Stimulated activated CD4-positive, alpha-beta T cell treated with anti-CD3 and anti-CD28 coated beads, Interleukin-4, amount 100 ng/mL, for 24 hours (primary cell): ENCODE results near the gene DACH1.

ENCODE experiments used
- DNase-seq: peaks from one replicate; pipeline ENCODE4 v3.0.0-alpha.2; 2020

The DACH1 gene

DNA sequence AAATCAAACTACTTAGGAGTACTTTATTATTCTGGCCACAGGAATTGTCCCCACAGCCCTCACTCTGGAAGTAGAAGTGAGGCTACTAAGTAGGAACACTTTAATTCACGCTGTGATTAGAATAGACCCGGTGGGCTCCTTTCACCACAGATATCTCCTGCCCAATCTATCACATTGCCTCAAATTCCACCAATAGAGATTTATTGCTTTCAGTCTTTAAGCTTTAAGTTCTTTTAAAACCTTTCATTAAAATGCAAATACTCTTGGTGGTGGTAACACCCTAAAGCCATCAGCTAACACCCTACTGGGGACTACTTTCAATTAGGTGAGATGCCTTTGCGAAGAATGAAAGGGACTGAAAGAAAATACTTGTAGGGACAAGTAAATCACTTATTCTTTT, 181.9 kb downstream of the DACH1 start:
- DNase-seq: no peak

DNA sequence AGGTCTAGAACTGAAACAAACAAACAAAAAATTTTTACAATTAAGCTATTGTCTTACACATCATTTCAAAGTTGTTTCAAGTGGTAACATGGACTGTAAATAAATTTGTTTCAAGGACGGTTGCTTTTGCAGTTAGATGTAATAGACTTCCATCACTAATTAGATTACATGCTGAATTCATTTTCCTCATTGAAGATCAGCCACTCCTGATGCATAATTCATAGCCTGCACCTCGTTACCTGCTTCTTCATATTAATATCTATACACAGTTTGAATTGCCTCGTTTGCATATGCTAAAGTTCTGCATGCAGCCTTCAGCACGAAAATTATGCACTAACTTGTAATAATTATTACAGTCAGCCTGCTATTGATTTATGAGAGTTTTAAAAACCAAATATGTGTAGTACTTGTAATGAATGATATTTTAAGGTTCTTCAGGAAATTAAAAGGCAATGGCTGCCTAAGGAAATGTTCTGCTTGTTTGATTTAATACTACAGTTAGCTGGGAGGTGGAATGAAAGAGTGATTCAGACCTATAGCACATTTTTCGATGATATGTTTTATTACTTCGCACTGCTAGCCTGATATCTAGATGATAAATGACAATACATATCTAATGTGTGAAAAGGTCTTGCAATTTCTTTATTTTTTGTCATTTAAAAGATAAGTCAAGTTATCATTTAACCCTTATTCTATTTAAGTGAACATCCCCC, 184.9 kb downstream of the DACH1 start:
- no peak for DNase-seq

DNA sequence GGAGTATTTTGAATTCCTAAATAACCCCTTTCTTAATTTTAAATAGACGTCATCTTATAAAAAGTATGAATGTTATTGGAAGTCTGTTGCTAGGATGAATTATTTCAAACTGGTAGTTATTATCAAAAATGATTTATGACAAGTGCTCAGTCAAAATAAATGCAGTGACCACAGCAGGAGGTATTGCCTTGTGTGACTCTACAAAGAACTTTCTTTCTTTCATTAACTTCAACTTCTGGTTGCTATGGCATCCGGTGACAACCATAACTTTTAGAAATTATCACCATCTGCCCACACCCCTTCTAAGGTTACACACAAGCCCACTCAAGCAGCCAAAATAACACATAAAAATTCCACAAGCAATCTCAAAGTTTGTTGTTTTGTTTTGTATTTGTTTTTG, 189.9 kb downstream of the DACH1 start:
- DNase-seq: no peak

DNA sequence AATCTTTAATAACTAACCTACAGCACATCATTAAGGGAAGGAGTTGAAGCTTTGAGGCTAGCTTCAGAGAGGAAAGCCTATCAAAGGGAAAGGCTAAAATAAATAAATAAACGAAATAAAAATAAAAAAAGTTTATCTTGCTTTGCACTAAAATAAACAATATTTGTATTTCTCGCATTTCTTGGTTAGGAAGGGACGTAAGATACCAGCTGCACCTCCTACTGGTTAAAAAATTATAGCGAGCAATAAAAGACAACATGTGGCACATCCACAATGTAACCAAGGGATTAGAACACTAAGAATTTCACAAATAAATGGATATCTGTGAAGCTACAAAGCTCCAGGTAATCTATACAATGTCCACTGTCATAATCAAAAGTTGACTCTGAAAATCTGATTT, 194.5 kb downstream of the DACH1 start:
- no peak for DNase-seq

DNA sequence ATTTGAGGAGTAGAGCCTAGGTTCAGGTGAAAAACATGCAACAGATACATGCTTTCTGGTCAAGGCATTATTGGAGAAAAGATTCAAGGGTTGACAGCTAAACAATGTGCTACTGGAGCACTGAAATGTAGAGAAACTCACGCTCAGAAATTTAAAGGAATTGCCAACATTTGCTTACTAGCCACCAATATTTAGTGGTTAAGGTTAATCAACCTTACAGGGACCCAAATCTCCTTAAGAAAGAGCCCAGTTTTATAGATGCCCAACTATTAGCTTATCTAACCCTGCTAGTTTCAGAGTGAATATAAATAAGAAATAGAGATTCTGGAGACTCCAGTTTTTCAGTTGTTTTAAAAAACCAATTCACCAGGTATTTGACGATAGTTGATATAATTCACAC, 203.6 kb downstream of the DACH1 start:
- DNase-seq: no peak

DNA sequence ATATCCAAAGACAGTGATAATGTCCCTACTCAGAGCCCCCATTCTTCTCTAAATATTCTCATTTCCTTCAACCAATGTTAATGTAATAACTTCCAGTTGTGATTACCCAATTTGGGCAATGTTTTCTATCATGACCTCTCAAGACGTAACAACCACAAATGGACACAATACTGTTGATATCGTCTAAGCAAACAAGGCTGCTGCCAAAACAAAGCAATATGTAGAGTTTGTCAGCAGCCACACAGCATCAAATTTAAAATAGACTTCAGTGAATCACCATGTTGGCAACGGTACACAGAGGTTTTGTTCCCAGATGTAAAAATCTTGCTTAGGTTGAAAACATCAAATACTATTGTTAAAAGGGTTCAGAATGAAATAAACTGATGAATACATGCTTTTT, 205.1 kb downstream of the DACH1 start:
- no peak for DNase-seq

DNA sequence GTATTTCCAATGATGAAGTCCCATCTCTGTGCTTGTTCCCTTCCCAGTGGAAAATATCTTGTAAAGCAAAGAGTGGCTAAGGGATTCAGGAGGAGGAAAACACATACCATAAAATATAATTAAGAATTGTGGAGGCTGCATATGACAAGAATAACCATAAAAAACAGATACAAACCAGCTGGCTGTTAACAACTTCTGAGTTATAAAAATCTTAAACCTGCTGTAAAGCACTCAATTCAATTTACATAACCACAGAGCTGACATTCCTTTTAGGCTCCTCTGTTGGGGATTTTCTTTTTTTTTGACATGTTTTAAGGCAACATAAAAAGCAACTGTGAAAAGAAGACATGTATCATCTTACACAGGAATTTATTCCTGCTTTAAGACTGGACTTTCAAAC, 207.6 kb downstream of the DACH1 start:
- no peak for DNase-seq

DNA sequence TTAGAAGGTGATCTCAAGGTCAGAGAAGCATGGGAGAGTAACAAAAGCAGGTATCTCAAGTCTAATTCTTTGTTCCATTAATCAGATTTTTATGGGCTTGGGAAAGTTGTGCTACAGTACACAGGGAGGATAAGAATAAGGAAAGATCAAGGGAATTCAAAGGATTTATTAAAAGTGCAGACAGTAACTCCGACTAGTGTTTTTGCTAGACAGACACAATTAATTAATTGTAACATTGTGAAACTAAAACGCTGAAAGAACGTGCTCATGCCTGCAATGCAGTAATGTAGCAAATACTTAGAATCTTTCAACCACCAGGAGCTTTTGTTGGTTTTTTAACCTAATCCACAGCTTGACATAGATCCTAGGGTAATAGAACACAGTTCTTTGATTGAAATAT, 221.5 kb downstream of the DACH1 start:
- DNase-seq: no peak

DNA sequence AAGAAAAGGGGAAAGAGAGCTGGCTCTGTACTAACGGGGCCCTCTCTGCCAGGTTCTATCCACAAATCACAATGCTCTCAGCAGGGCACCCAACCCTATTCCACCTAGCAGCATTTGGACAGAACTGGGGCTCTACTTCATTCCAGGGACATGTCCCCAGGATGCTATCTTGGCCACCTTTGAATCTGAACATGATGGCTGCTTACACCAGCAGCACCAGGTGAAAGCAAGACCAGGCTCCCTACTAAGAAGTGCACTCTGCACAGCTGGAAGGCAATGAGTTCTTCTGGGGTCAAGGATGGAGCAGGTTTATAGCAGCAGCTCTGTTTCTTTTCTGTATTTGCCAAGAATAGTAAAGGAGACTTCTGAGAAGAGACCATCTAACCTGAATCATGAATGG, 222.4 kb downstream of the DACH1 start:
- no peak for DNase-seq

DNA sequence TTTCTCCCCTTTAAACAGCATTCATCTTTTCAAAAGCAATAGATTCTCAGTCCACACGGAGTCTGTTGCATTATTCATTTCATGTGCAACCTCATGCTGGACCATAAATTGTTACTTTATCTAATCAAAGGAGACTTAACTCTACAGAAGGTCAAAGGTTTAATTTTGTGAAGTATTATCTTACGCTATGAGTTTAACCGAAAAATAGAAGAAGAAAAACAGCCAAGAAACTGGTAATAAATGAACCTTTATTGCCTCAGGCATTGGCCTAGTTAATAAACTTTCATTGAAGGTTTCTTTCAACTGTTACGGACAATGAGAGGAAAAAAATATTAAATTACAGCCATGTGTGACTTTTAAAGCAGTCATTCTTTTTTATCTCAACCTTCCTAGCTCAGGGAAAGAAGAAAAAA, 223.6 kb downstream of the DACH1 start:
- no peak for DNase-seq

DNA sequence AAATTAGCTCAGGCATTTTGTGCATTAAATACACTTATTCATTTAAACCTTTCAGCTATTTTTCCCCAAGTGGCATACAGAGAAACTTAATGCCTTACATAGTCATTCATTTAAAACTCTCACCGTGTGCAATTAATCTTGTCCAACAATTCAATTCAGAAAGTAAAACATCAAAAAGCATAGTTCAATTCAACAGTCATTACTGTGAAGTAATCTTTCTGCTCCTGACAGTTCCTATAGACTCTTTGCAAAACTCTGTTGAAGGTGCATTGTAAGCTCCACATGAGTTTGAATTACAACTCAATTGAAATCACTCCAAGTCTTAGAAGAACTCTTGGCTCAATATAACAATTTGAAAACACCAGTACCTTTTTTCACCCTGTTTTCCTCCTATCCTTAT, 228.3 kb downstream of the DACH1 start:
- no peak for DNase-seq

DNA sequence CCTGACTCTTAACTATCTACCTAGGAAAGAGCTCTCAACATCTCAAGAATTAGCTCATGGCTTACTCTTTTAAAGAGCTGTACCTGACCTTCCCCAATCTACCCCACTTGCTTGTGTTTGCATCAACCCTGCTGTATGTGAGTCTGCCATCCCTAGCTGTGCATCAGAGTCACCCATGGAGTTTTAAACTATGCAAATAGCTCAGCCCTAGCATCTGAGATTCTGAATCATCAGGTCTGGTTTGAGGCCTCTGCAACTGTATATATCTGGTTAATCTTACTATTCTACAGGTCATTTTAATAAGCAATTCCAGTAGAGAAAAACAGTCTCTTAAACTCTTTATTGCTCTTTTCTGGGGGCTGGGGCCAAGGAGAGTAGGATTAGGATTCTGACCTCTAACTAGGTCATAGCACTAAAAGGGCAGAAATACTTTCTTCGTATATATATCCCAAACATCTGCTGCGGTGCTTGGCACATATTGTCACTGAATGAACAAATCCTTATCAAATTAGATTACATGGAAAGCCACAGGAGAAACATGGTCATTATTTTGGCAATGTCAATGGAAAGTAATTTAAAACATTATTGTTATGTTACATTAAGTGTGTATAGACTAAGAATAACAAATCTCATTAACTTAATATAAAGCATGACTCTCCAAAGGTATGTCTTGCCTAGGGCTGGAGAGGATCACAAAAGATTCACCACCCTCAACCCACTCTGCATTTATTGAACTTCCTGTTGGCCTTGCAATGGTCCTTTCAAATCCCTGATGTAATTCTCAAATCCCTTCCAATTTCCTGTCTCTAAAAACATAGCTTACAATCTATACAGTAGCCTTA, 232.2 kb downstream of the DACH1 start:
- DNase-seq: no peak

DNA sequence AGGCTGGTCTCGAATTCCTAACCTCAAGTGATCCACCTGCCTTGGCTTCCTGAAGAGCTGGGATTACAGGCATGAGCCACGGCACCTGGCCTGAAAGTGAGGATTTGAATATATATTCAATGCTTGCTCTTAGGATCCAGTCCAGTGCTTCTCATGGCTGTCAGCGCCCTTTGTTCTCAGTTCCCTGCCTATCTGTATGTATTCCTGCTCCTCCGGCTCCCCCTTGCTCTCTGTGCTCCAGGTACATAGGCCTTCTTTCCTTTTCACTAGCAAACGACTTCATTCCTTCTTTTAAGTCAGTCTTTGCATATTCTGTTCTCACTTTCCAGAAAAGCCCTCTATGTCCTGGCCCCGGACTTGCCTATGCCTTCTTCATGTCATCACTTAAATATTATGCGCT, 232.8 kb downstream of the DACH1 start:
- DNase-seq: no peak

DNA sequence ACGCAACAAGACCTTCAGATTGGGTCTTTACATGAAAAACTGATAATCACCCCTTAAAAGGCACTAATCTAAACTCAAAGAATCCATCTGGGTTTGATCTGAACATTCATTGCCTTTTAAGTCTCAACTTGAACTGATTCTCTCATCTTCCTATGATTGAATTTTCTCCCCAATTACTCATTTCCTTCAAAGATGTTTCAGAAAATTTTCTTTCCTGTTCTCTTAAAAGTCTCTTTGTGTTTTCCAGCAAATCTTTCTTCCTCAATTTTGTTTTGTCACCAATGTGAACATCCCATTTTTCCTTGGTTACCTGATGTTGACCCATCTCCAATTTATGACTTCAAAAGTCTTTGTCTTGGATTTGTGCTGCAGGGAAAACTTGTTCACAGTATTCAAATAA, 234.3 kb downstream of the DACH1 start:
- DNase-seq: no peak

DNA sequence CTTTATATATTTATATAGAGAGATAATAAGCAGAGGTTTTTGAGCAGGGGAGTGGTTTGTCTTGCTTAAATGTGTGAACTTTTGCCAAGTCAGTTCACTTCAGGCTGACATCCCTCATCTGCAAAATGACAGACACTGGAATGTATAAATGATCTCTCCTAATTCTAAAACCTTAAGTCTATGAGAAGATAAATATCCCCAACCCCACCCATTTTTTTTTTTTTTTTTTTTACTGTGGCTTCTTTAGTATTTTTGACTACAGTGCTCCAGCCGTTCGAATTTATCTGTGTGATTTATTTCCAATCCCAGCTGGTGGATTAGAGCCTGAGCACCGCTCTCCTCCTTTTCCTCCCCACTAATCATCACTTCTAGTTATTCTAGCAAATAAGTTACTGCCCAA, 234.8 kb downstream of the DACH1 start:
- no peak for DNase-seq

DNA sequence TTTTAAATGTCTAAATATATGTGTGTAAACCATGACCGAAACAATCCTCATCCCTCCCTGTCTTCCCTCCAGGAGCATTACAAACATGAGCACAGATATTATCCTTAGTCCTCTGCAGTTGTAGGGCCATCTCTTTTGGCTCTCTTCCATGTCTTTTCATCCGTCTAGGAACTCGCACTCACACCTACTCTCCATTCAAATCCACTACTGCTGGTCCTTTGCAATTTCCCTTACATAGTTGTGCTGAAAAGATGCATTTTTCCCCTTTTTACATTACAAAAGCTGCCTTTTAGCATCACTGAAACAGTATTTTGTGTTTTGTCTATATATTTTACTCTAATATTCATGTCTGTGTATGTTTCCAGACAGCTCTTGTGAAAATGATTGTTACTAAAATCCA, 237.8 kb downstream of the DACH1 start:
- DNase-seq: no peak

DNA sequence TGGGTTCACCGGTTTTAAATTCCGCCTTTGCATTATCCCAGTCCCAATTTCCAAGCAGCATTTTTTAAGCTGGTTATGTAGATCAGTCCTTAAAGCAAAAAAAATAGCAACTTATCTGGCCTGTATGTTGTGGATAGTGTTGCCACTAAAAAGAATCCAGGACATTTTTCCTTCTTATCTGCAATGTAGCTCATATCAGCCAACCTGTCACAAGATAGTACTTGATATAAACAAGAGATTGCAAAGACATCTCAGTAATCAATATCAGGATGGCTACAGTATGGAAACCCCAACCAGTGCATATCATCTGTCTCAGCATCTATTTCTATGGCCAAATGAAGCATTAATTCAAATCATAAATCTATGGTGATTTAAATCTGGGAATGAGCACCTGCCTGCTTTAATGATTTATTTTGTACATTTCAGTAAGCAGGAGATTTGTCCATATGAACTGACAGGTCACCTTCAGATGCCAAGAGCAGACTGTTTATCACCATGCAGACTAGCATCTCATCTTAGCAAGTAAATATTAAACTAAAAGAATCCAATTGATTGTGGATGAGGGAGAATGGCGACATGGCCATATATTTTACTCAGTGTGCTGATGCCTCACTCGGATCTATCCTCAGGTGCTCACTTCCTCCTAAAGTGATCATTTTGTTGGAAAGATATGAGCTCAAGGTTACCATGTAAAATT, 240.4 kb downstream of the DACH1 start:
- no peak for DNase-seq

DNA sequence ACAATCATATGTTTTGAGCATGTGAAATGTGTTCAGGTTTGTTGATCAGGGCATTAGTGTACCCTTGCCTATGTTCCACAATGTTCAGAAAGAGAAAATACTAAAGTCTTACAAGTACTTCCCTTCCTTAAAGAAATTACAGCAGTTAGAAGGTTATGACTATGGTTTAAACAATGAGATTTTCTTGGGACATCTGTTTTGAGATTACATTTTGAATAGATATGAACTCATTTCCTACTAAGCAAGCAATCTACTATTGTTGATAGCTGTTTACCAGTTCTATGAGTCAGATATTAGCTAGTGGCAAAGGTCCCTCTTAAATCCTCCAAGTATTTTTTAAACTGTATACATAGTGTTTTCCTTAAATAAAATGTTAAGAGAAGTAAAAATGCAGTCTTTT, 241.3 kb downstream of the DACH1 start:
- DNase-seq: no peak

DNA sequence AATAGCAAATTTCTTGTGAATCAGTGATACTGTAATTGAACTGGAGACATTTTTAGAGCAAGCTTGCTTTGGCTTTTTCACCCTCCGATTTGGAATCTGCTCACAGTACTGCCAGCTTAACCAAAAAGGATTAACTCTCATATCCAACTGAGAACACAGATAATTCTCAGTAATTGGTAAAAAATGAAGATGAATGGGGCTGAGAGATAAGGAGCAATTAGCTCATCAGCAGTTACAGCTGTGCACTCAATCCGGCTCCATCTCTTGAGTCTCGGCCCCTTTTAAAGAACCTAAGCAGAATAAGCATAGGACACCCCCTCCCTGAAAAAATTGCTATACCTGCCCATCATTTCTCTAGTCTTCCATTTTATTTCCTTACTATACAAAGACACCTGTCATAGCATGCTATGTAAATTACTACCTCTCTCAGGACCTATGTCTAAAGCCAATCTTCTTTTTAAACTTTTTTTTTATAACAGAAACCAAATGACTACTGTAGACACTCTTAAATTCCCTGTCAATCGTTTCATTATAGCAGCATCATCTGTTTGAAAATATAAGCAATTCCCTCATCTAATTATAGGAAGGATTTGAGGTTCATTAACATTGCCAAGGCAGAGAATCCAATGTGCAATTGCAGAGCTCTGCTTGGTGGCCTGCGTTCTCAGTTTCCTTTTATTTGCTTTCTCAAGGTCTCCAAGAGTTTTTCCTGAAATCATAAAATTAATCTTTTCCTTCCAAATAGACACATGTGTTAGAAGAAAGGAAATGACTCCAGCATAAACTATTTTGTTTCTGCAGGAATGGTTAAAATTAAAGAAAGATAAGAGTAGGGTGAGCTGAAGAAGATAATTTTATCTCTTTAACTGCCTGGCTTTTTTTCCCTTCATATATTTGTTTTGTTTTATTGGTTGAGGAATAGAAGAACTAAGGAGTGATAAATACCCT, 242.1 kb downstream of the DACH1 start:
- DNase-seq: no peak

DNA sequence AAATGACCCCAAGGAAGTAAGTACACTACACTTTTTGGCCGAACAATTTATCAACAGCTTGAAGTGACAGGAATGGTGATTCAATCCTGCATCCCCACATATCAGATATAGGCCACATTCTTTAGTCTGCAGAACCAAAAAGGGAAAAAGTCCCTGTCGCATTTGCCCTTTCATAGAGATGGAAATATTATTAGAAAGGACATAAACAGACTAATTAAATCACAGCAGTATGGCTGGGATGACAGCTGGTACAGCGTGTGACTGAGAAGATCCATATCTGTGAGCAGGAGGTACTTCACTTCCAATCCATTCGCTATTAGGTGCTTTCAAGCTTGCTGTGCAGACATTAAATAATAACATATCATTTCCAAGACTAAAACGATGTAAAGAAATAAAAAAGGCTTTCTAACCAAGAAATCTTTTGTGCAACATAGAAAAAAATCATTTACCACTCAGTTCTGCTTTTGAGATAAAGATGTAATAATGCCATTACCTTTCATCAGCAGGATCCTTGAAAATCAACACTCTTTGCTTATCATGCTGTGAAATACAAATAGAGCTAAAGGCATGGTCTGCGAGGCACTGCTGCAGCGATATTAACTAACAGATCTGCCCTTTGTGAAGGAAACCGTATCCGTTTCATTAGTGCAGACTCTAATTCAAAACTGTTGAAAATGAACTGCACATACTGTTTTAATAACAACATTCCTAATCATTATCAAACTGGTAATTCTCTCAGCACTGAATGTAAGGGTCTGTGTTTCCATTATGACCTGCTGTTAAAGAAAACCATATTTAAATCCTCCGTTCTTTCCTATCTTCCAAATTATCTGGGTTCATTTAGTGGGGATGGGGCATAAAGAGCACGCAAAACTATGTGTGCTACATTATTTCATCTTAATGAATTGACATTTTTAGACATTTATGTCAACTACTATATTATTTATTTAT, 245.6 kb downstream of the DACH1 start:
- no peak for DNase-seq

DNA sequence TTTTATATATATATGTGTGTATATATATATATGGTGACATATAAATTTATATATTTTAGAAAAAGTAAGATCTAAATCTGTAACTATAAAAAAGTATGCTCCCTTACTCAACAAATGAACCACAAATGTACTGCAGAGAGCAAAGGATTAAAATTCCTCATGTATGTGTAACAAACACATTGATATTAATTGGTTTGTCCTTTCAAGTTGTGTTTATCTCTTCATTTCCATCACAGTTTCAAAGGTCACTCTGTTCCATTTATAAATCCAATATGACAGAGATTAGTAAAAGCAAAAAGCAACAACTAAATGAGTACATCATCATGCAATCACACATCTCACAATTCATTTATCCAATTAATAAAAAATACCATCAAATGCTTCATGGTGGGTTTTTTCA, 247.9 kb downstream of the DACH1 start:
- DNase-seq: no peak

DNA sequence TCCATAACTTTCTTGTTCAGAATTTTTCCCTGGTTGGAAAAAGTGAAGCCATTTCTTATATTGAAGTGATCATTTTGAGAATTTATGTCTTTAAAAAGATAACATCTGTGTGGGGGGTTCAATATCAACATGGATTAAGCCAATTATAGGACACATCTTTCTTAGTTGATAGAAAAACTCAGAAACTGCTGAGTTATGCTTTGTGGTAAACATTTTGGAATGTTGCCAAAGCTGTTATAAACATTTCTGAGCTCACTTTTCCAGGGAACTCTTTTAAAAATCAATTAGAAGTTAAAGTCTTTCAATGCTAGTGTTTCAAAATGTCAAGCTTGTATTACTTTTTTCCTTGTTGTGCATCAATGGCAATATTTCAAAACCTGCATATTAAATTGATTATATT, 248.8 kb downstream of the DACH1 start:
- DNase-seq: no peak
